Sigmoid colon (tissue), 7 donors: ENCODE results near the gene RFC2. TPM values are rescaled to one million over a fixed set of nuclear protein-coding genes. Genes with fewer than 3 reads are reported as not detected.
A peak's percentile ranks its signal among the peaks of the same experiment; 100 is the strongest.

Experiments used
- DNase-seq: peaks from one replicate; pipeline ENCODE4 v3.0.0-alpha.2; 2019
- H3K27ac ChIP-seq, 4 donors: fragments of 200-600 bp; sonication (generic); one replicate each; pipeline ENCODE4 v1.5.1; 2016 to 2019; ENCODE audit warnings: mild to moderate bottlenecking in 1 of 4
- H3K27me3 ChIP-seq, 3 donors: fragments of 200-600 bp; sonication (generic); one replicate each; pipeline ENCODE4 v1.5.1; 2019; ENCODE audit warnings: mild to moderate bottlenecking in 1 of 3
- H3K36me3 ChIP-seq, 4 donors: fragments of 200-600 bp; sonication (generic); one replicate each; pipeline ENCODE4 v1.5.1; 2016 to 2019
- H3K4me1 ChIP-seq, 4 donors: fragments of 200-600 bp; sonication (generic); one replicate each; pipeline ENCODE4 v1.5.1; 2017 to 2019
- H3K4me3 ChIP-seq, 4 donors: fragments of 200-600 bp; sonication (generic); one replicate each; pipeline ENCODE4 v1.5.1; 2017 to 2019; ENCODE audit warnings: mild to moderate bottlenecking in 2 of 4, moderate library complexity in 1 of 4
- H3K9me3 ChIP-seq, 4 donors: fragments of 200-600 bp in 3 of 4; sonication (generic) in 3 of 4; one replicate each; pipeline versions ENCODE4 v1.5.1 to v1.6.1; 2013 to 2019
- EP300 ChIP-seq, 4 donors: sonication (generic); formaldehyde crosslinking; IDR thresholded peaks; one replicate each; pipeline ENCODE4 v1.6.1; 2017; ENCODE audit warnings: antibody characterized with exemption in 4 of 4
- POLR2A ChIP-seq, 2 donors: fragments of 450-650 bp; IDR thresholded peaks; one replicate each; pipeline ENCODE4 v1.6.1; 2016; ENCODE audit warnings: antibody characterized with exemption in 2 of 2, mild to moderate bottlenecking in 2 of 2, moderate library complexity in 2 of 2
- POLR2AphosphoS5 ChIP-seq, 4 donors: sonication (generic); formaldehyde crosslinking; IDR thresholded peaks; one replicate each; pipeline ENCODE4 v1.6.1; 2017; ENCODE audit warnings: antibody characterized with exemption in 4 of 4
- WGBS, 2 donors: extraction: QIAGEN DNeasy Blood & Tissue Kit; methylation state at CpG; one replicate each; pipeline ENCODE4 v1.1.7; 2013; 5-methylcytosine and 5-hydroxymethylcytosine counted together
- intact Hi-C: fragments of 100-400 bp; cut with DNase I; formaldehyde crosslinking; loops from one replicate; pipeline ENCODE4 v1.15.1; 2023
- polyA plus RNA-seq, 3 donors: library from polyadenylated mRNA; stranded (reverse); fragments of 200-250 nt; gene quantifications; one replicate each; pipeline ENCODE4 v1.2.3, GENCODE V29; 2013
- total RNA-seq, 4 donors: library from RNA; depleted of rRNA; stranded (reverse); fragments of >200 nt; gene quantifications; one replicate each; pipeline ENCODE4 v1.1.0, GENCODE V29; 2016
- TF ChIP-seq, protein P1 (sequence below), 4 experiments: fragments of 450-650 bp in 3 of 4; fragments of 200-600 bp in 1 of 4; IDR thresholded peaks; one replicate each; pipeline ENCODE4 v1.5.1; 2016 to 2019; ENCODE audit warnings: antibody characterized with exemption in 4 of 4, mild to moderate bottlenecking in 3 of 4, moderate library complexity in 2 of 4
- donor health status: healthy with polysubstance abuse.
- donor health status: Bipolar disorder and iron deficiency.
- donor health status: healthy.

RFC2 gene
- total and polyA plus RNA-seq, 7 donors: 3.3 to 30.0 (median 17.8) TPM

DNA sequence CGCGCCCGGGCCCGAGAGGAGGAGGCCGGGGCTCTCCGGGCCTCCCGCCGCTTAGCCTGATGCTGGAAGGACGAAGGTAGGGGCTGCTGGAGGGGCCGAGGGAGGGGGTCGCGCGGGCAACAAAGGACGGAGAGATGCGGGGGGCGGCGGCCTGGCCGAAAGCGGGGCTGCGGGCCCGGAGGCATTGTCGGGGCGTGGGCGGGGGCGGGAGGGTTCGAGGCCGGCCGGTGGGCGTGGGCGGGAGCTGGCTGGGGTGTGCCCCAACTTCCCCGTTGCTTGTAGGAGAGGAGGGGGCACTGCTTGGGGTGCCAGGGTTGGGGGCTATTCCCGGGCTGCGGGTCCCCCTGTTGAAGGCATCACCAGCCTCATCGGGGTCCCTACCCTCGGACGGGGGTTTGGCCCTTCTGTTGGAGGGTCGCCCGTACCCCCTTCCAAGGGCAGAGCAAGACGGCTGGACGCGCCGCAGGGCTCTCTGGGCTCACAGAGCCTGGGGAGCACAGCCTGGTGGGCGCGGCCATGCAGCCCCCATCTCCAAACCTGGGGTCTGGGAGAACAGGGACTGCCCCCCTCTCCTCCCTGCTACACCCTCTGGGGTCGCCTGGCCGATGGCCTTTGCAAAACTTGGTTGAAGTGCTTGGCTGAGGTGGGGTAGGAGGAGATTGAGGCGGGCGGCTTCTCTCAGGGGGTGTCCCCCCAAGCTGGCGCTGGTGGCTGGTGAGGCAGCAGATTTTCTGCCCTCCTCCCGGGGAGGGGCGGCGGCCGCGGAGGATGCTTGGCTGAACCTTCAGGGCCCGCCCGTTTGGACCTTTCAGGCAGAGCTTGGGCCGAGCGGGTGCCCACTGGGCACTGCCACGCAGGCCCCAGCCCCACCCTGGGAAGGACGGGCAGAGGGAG, 35.7 kb upstream of the RFC2 start:
- peak in 2 of 4 donors; percentile 22 to 42 for TF ChIP-seq POLR2AphosphoS5 (IDR thresholded peaks at IDR 0.05)
- no peak for TF ChIP-seq EP300 (IDR thresholded peaks at IDR 0.05)
- H3K36me3 ChIP-seq: no peaks in the 10 kb centered on the region
- H3K9me3 ChIP-seq: no peaks in the 10 kb centered on the region
- peak overlapping the region; percentile 75 to 86 (median 82) for H3K27ac ChIP-seq
- peak overlapping the region; percentile 82 to 96 (median 94) for H3K4me3 ChIP-seq
- H3K4me1 ChIP-seq: peaks cover 0 to 43% (median 32%) of the 10 kb centered on the region in 4 donors
- DNase-seq: peak; percentile 82
- WGBS, 2 donors: 1% methylated on average over 60 of the region's 60 CpGs
- intact Hi-C loops: loop anchor here (1.0 to 5.0 kb wide), 4 partner anchors 19 to 102 kb away; no protein-coding TSS in a partner anchor
- H3K27me3 ChIP-seq: no peaks in the 10 kb centered on the region

DNA sequence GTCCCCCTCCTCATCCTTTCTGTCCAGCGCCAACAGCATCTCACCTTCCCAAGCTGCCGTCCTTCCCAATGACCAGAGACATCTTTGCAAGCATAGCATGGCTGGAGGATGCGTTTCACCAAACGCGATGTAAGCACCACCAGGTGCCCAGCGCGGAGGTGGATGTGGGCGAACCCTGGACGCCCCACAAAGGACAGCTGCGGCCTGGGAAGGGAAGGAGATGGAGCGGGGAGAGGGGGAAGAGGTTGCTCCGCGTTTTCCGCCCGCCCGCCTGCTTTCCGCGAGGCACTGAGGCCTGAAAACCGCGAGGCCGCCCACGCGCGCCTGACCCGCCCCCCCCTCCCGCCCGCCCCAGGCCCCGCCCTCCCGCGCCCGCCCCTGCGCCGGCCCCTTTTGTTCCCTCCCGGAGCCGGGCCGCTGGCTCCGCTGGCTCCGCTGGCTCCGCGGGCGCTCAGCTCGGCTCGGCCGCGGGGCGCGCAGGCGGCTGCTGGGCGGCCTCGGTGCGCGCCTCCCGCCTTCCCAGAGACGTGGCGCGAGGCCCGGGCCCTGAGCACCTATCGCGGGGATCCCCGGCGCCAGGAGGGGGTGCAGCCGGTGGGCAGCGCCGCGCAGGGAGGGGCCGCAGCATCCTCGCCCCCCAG, 34.9 kb upstream of the RFC2 start, which contains the start of gene CLIP2:
CLIP2 (plus strand) TSS at position 390 of the 641 bp plus-strand sequence. CDS start 28,140 bp downstream, outside the sequence.
- H3K9me3 ChIP-seq: no peaks in the 10 kb centered on the region
- 1% methylated on average over 67 of the region's 67 CpGs for WGBS, 2 donors
- peaks cover 0 to 35% (median 28%) of the 10 kb centered on the region in 4 donors for H3K4me1 ChIP-seq
- no peaks in the 10 kb centered on the region for H3K27me3 ChIP-seq
- no peaks in the 10 kb centered on the region for H3K36me3 ChIP-seq
- H3K27ac ChIP-seq: peak within 1 kb of the TSS; percentile 75 to 86 (median 82)
- H3K4me3 ChIP-seq: peak within 1 kb of the TSS; percentile 82 to 96 (median 94)
- peak; percentile 88 for DNase-seq
- TF ChIP-seq, protein P1, sequence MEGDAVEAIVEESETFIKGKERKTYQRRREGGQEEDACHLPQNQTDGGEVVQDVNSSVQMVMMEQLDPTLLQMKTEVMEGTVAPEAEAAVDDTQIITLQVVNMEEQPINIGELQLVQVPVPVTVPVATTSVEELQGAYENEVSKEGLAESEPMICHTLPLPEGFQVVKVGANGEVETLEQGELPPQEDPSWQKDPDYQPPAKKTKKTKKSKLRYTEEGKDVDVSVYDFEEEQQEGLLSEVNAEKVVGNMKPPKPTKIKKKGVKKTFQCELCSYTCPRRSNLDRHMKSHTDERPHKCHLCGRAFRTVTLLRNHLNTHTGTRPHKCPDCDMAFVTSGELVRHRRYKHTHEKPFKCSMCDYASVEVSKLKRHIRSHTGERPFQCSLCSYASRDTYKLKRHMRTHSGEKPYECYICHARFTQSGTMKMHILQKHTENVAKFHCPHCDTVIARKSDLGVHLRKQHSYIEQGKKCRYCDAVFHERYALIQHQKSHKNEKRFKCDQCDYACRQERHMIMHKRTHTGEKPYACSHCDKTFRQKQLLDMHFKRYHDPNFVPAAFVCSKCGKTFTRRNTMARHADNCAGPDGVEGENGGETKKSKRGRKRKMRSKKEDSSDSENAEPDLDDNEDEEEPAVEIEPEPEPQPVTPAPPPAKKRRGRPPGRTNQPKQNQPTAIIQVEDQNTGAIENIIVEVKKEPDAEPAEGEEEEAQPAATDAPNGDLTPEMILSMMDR (IDR thresholded peaks at IDR 0.05): no peak
- TF ChIP-seq EP300 (IDR thresholded peaks at IDR 0.05) (no peak), POLR2AphosphoS5 (IDR thresholded peaks at IDR 0.05) (peak in 2 of 4 donors; percentile 25), POLR2A (IDR thresholded peaks at IDR 0.05) (no peak)
- intact Hi-C loops: loop anchor here (2.0 kb wide), 1 partner anchor 18 kb away; no protein-coding TSS in a partner anchor

DNA sequence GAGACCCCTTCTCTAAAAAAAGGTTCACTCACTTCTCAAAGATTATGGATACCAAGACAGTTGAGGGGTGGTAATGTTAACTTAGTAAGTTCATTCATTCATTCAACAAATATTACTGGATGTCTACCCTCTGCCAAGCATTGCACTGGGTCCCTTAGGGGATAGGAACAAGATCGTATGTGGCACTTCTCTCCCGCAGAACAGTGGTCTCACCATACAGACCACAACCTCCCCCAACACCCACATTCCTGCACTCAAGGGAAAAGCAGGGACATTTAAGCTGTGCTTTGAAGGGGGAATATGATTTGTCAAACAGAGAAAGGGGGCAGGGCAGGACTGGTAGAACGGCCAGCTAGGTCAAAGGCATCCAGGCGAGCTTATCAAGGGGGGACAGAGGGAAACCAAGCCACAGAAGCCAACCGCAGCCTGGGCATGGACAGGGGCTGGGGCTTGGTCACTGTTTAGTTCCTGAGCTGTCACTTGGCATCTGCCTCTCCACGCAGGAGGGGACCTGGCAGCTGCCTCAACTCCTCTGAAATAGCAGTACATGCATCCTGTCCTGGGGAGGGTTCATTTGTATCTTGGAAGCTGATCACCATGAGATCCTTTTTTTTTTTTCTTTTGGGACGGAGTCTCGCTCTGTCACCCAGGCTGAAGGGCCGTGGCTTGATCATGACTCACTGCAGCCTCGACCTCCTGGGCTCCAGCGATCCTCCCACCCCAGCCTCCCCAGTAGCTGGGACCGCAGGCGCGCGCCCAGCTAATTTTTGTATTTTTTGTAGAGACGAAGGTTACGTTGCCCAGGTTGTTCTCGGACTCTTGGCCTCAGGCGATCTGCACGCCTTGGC, 34.1 kb upstream of the RFC2 start:
- Histone ChIP-seq H3K4me1 (peaks cover 0 to 29% (median 24%) of the 10 kb centered on the region in 4 donors), H3K27me3 (no peaks in the 10 kb centered on the region), H3K4me3 (peak overlapping the region in 3 of 4 donors; percentile 82 to 96 (median 94)), H3K36me3 (no peaks in the 10 kb centered on the region), H3K9me3 (no peaks in the 10 kb centered on the region), H3K27ac (peak overlapping the region in 3 of 4 donors; percentile 82 to 86 (median 83))
- no peak for DNase-seq
- no peak for TF ChIP-seq EP300 (IDR thresholded peaks at IDR 0.05)
- TF ChIP-seq, protein P1 (IDR thresholded peaks at IDR 0.05): no peak
- no peak for TF ChIP-seq POLR2A (IDR thresholded peaks at IDR 0.05)
- TF ChIP-seq POLR2AphosphoS5 (IDR thresholded peaks at IDR 0.05): no peak
- intact Hi-C loops: loop anchor here (2.0 kb wide), 1 partner anchor 17 kb away; no protein-coding TSS in a partner anchor
- 16 to 45% methylated on average over 20 of the region's 20 CpGs for WGBS, 2 donors

DNA sequence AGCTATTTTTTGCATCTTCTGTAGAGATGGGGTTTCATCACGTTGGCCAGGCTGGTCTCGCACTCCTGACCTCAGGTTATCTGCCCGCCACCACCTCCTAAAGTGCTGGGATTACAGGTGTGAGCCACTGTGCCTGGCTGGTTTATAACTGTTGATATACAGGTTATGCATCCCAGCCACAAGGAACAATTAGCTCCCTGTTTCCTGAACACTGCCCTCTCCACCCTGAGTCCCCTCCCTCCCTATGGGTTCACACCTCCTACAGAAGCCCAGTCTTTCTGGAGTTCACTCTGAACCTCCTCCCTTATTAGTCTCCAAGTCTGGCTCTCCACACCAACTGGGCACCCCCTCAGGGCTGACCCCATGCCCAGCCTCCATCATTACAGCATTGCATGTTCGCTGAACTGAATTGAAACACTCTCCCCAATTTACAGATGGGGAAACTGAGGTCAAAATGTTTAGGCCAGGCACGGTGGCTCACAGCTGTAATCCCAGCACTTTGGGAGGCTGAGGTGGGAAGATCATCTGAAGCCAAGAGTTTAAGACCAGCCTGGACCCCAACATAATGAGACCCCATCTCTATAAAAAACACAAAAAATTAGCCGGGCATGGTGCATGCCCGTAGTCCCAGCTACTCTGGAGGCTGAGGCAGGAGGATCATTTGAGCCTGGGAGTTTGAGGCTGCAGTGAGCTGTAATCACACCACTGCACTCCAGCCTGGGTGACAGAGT, 33.3 kb upstream of the RFC2 start:
- H3K4me1 ChIP-seq: peaks cover 0 to 29% (median 24%) of the 10 kb centered on the region in 4 donors
- H3K4me3 ChIP-seq: no peak overlapping the region
- no peaks in the 10 kb centered on the region for H3K27me3 ChIP-seq
- WGBS, 2 donors: 49 to 80% methylated on average over 7 of the region's 7 CpGs
- H3K27ac ChIP-seq: peak overlapping the region in 1 of 4 donors; percentile 83
- TF ChIP-seq, protein P1 (IDR thresholded peaks at IDR 0.05): no peak
- TF ChIP-seq POLR2AphosphoS5 (IDR thresholded peaks at IDR 0.05) (no peak), EP300 (IDR thresholded peaks at IDR 0.05) (no peak), POLR2A (IDR thresholded peaks at IDR 0.05) (no peak)
- no peaks in the 10 kb centered on the region for H3K36me3 ChIP-seq
- H3K9me3 ChIP-seq: no peaks in the 10 kb centered on the region
- intact Hi-C loops: loop anchor here (2.0 kb wide), 1 partner anchor 17 kb away; no protein-coding TSS in a partner anchor
- DNase-seq: no peak
